ENCODE results near the gene UNC5A. TPM values are rescaled to one million over a fixed set of nuclear protein-coding genes. Genes with fewer than 3 reads are reported as not detected.

The UNC5A gene
- total RNA-seq, 1 donor from 2014 or later, result 0.05 TPM

- intact Hi-C loops (cut with DNase I), result no loop called here
- no peak for ATAC-seq (ENCODE audit: poor library complexity)
- no peak for DNase-seq
Measured at GRCh38 chr5:176929654-176930053, 119.3 kb downstream of the UNC5A start.

Other genes starting within 250 kb of the UNC5A start
- gene GPRIN1, start 200.4 kb upstream of the UNC5A start, total RNA-seq, result 0.56 TPM
- not detected for gene SNCB, start 180.0 kb upstream of the UNC5A start, total RNA-seq
- not detected for gene EIF4E1B, start 179.9 kb upstream of the UNC5A start, total RNA-seq
- 27.4 TPM for gene TSPAN17, start 163.1 kb upstream of the UNC5A start, total RNA-seq
- 7.2 TPM for gene HK3, start 88.8 kb downstream of the UNC5A start, total RNA-seq
- 32.1 TPM for gene UIMC1, start 196.2 kb downstream of the UNC5A start, total RNA-seq
- 5.7 TPM for gene ZNF346, start 212.1 kb downstream of the UNC5A start, total RNA-seq

All from Right ventricle myocardium superior (tissue), 1 donor.